ENCODE data around the gene SLC15A3.

- no peak for TF ChIP-seq CTCF (IDR thresholded peaks at IDR 0.05)
- no peak for TF ChIP-seq POLR2A (IDR thresholded peaks at IDR 0.05)
Measured at GRCh38 chr11:60973699-60974098, 21.7 kb upstream of the SLC15A3 start.
